ENCODE data around the gene BBS7.

Gene BBS7

DNA sequence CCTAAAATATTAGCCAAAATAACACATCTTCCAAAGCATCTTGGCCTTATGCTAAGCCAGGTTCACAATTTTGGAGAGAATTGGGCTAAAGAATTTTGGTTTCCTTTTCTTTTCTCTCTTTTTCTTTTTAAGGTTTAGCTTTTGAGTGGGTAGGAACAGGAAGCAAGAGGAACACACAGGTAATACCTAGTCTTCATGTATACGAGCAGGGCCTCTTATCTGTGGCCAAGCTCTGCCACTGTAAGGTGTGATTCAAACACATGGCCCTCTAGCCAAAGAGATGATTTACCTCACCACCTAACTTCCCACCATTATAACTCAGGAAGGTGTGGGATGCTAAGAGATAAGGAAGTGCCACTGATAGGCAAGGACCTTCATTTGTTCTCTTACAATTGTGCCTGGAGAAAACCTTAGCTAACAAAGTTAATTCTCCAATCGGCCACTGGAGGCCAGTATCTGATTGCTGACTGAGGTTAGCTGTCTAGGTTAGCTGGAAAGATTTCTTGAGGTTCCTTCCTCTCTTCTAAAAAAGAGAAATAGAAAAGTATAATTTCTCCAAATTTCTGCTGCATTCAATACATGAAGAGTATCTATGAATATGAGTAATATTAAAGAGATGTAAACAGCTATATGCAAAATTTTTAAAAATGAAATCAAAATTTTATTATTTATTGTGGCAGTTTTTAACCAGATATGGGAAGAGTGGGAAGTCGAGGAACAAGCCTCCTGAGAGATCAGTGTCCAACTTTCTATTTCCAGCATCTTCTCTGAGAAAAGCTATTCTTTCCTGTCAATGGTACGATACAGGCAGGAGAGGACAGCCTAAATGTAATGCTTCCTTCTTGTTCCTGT lies 30.1 kb upstream of the BBS7 start:
- Histone ChIP-seq H2AFZ (ENCODE audit: low read length) (no peak overlapping the region), H3K36me3 (ENCODE audit: insufficient read depth, low read length) (no peaks in the 10 kb centered on the region), H3K4me2 (ENCODE audit: low read length) (no peak overlapping the region), H3K9me3 (ENCODE audit: low read length) (no peaks in the 10 kb centered on the region), H3K27me3 (ENCODE audit: insufficient read depth, low read length) (no peaks in the 10 kb centered on the region), H3F3A (ENCODE audit: insufficient read depth, low read length) (no peaks in the 10 kb centered on the region), H3K9me2 (ENCODE audit: low read depth, low read length) (no peaks in the 10 kb centered on the region), H3K4me1 (ENCODE audit: insufficient read depth, low read length, severe bottlenecking) (peaks cover 5% of the 10 kb centered on the region), H3K27ac (ENCODE audit: low read depth, low read length, poor library complexity, severe bottlenecking) (no peak overlapping the region), H4K20me1 (ENCODE audit: insufficient read depth, low read length) (no peaks in the 10 kb centered on the region), H3K79me2 (ENCODE audit: insufficient read depth, low read length) (no peaks in the 10 kb centered on the region), H3K4me3 (ENCODE audit: low read depth, low read length, poor library complexity, severe bottlenecking) (no peak overlapping the region), H3K9ac (ENCODE audit: low read length) (no peak overlapping the region)
- no peak for TF ChIP-seq EZH2 (IDR thresholded peaks at IDR 0.05; ENCODE audit: borderline replicate concordance, low read length)
- TF ChIP-seq, protein P1, sequence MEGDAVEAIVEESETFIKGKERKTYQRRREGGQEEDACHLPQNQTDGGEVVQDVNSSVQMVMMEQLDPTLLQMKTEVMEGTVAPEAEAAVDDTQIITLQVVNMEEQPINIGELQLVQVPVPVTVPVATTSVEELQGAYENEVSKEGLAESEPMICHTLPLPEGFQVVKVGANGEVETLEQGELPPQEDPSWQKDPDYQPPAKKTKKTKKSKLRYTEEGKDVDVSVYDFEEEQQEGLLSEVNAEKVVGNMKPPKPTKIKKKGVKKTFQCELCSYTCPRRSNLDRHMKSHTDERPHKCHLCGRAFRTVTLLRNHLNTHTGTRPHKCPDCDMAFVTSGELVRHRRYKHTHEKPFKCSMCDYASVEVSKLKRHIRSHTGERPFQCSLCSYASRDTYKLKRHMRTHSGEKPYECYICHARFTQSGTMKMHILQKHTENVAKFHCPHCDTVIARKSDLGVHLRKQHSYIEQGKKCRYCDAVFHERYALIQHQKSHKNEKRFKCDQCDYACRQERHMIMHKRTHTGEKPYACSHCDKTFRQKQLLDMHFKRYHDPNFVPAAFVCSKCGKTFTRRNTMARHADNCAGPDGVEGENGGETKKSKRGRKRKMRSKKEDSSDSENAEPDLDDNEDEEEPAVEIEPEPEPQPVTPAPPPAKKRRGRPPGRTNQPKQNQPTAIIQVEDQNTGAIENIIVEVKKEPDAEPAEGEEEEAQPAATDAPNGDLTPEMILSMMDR (IDR thresholded peaks at IDR 0.05; ENCODE audit: low read length): peak; percentile 74

DNA sequence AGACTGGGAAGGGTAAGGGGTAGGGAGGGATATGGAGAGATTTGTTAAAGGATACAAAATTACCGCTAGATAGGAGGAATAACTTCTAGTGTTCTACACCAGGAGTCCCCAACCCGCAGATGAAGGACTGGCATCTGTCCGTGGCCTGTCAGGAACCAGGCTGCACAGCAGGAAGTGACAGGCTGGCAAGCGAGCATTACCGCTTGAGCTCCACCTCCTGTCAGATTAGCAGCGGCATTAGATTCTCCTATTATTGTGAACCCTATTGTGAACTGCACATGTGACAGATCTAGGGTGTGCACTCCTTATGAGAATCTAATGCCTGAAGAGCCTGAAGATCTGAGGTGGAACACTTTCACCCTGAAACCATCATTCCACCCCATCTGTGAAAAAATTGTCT lies 27.9 kb upstream of the BBS7 start:
- H3K4me1 ChIP-seq (ENCODE audit: insufficient read depth, low read length, severe bottlenecking): peaks cover 5% of the 10 kb centered on the region
- H3K9ac ChIP-seq (ENCODE audit: low read length): no peak overlapping the region
- no peaks in the 10 kb centered on the region for H3K27me3 ChIP-seq (ENCODE audit: insufficient read depth, low read length)
- H3K4me2 ChIP-seq (ENCODE audit: low read length): peak overlapping the region; percentile 9; the same call in 1 of the 2 replicates
- no peaks in the 10 kb centered on the region for H3K9me3 ChIP-seq (ENCODE audit: low read length)
- H3K36me3 ChIP-seq (ENCODE audit: insufficient read depth, low read length): no peaks in the 10 kb centered on the region
- no peak overlapping the region for H3K4me3 ChIP-seq (ENCODE audit: low read depth, low read length, poor library complexity, severe bottlenecking)
- H2AFZ ChIP-seq (ENCODE audit: low read length): 0 out of 2 replicates have a peak overlapping the region, but pooled peaks have one; percentile 56
- H3K9me2 ChIP-seq (ENCODE audit: low read depth, low read length): no peaks in the 10 kb centered on the region
- no peak overlapping the region for H3K27ac ChIP-seq (ENCODE audit: low read depth, low read length, poor library complexity, severe bottlenecking)
- H4K20me1 ChIP-seq (ENCODE audit: insufficient read depth, low read length): no peaks in the 10 kb centered on the region
- H3F3A ChIP-seq (ENCODE audit: insufficient read depth, low read length): no peaks in the 10 kb centered on the region
- TF ChIP-seq, protein P1 (IDR thresholded peaks at IDR 0.05; ENCODE audit: low read length): no peak; the same call in 1 of the 2 replicates
- TF ChIP-seq EZH2 (IDR thresholded peaks at IDR 0.05; ENCODE audit: borderline replicate concordance, low read length): no peak
- H3K79me2 ChIP-seq (ENCODE audit: insufficient read depth, low read length): no peaks in the 10 kb centered on the region

DNA sequence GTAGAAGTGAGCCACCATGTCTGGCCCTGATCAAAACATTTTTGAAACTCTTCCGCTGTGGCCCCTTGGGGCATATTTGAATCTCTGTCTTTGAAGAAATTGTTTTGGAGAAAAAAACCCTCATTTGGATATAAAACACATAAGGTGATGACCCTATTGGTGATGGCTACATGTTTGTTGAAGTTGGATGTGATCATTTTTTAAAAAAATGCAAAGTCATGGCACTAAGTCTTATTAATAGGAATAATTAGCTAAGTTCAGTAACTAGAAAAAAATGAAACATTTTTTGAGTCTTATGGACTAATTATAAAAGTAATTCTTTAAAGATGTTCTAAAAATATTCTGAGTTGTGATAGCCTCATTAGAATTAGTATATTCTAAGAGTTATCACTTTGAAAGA lies 17.9 kb upstream of the BBS7 start:
- Histone ChIP-seq H3K36me3 (ENCODE audit: insufficient read depth, low read length) (no peaks in the 10 kb centered on the region), H2AFZ (ENCODE audit: low read length) (no peak overlapping the region), H3F3A (ENCODE audit: insufficient read depth, low read length) (no peaks in the 10 kb centered on the region), H3K79me2 (ENCODE audit: insufficient read depth, low read length) (no peaks in the 10 kb centered on the region), H4K20me1 (ENCODE audit: insufficient read depth, low read length) (no peaks in the 10 kb centered on the region), H3K4me2 (ENCODE audit: low read length) (no peak overlapping the region), H3K9me3 (ENCODE audit: low read length) (no peaks in the 10 kb centered on the region), H3K27ac (ENCODE audit: low read depth, low read length, poor library complexity, severe bottlenecking) (no peak overlapping the region), H3K9ac (ENCODE audit: low read length) (no peak overlapping the region), H3K27me3 (ENCODE audit: insufficient read depth, low read length) (no peaks in the 10 kb centered on the region), H3K4me3 (ENCODE audit: low read depth, low read length, poor library complexity, severe bottlenecking) (no peak overlapping the region), H3K9me2 (ENCODE audit: low read depth, low read length) (no peaks in the 10 kb centered on the region), H3K4me1 (ENCODE audit: insufficient read depth, low read length, severe bottlenecking) (no peaks in the 10 kb centered on the region)
- TF ChIP-seq EZH2 (IDR thresholded peaks at IDR 0.05; ENCODE audit: borderline replicate concordance, low read length): no peak
- TF ChIP-seq, protein P1 (IDR thresholded peaks at IDR 0.05; ENCODE audit: low read length): no peak

Data from OCI-LY1 (cell line).